Measurements from ENCODE around the gene GJB1.
A peak's percentile ranks its signal among the peaks of the same experiment; 100 is the strongest.
"Not testable (repeated sequence)": the region's sequence is repeated elsewhere in the genome, so short reads cannot be mapped to it uniquely, and the experiment has no call there.

GJB1 gene

GRCh38 chrX:71222929-71223328 is at the start of gene GJB1:
Gene GJB1, plus strand, starts transcription at chrX:71223224. Its CDS starts 484 bp downstream, at chrX:71223708.
- DNase-seq, result no peak

GRCh38 chrX:71173440-71173839 is 49.6 kb upstream of the GJB1 start:
- DNase-seq, result no peak

GRCh38 chrX:71174795-71175194 is 48.2 kb upstream of the GJB1 start:
- no peak for DNase-seq

GRCh38 chrX:71175531-71175930 is 47.5 kb upstream of the GJB1 start:
- no peak for DNase-seq

GRCh38 chrX:71177327-71177726 is 45.7 kb upstream of the GJB1 start:
- no peak for DNase-seq

- DNase-seq, result peak; percentile 63 to 73 (median 66)
Measured at GRCh38 chrX:71178908-71179307, 44.1 kb upstream of the GJB1 start.

- not testable (repeated sequence) for DNase-seq
Measured at GRCh38 chrX:71180579-71181265, 42.3 kb upstream of the GJB1 start.

- DNase-seq, result peak in 1 of 3 donors; percentile 9
Measured at GRCh38 chrX:71181558-71181909, 41.5 kb upstream of the GJB1 start.

GRCh38 chrX:71181910-71182799 is 40.9 kb upstream of the GJB1 start:
- peak; percentile 91 to 94 (median 94) for DNase-seq

GRCh38 chrX:71182871-71183270 is 40.2 kb upstream of the GJB1 start:
- DNase-seq, result no peak

GRCh38 chrX:71183341-71183740 is 39.7 kb upstream of the GJB1 start:
- no peak for DNase-seq

- no peak for DNase-seq
Measured at GRCh38 chrX:71184092-71184491, 38.9 kb upstream of the GJB1 start.

- DNase-seq, result no peak
Measured at GRCh38 chrX:71184803-71185495, 38.1 kb upstream of the GJB1 start.

- no peak for DNase-seq
Measured at GRCh38 chrX:71191248-71191647, 31.8 kb upstream of the GJB1 start.

GRCh38 chrX:71195964-71196649 is 26.9 kb upstream of the GJB1 start:
- peak in 1 of 3 donors; percentile 4 for DNase-seq

- peak; percentile 45 to 63 (median 62) for DNase-seq
Measured at GRCh38 chrX:71198066-71198465, 25.0 kb upstream of the GJB1 start.

- no peak for DNase-seq
Measured at GRCh38 chrX:71199252-71200008, 23.6 kb upstream of the GJB1 start.

GRCh38 chrX:71210816-71211215 is 12.2 kb upstream of the GJB1 start:
- no peak for DNase-seq

- DNase-seq, result no peak
Measured at GRCh38 chrX:71212536-71212935, 10.5 kb upstream of the GJB1 start.

GRCh38 chrX:71214152-71214551 is 8.9 kb upstream of the GJB1 start:
- no peak for DNase-seq

GRCh38 chrX:71214604-71215337 is 8.3 kb upstream of the GJB1 start:
- no peak for DNase-seq

Measured in suppressor macrophage treated with lipopolysaccharide for 1 hour (primary cell).